Measurements from ENCODE around the gene C2orf80. TPM values are rescaled to one million over a fixed set of nuclear protein-coding genes. Genes with fewer than 3 reads are reported as not detected.

Gene C2orf80
- total RNA-seq, 2 experiments from 2014 or later, result not detected

DNA sequence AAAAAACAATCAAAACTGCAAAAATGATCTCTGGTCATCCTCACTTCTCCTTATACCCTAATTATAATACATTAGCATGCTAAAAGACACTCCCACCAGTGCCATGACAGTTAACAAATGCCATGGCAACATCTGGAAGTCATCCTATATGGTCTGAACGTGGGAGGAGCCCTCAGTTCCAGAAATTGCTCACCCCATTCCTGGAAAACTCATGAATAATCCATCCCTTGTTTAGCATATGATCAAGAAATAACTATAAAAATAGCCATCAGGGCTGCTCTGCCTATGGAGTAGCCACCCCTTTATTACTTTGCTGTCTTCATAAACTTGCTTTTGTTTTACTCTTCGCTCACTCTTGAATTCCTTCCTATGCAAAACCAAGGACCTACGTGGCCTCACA lies 5.7 kb upstream of the C2orf80 start:
- H3K9me3 ChIP-seq (ENCODE audit: control insufficient read depth in 1 of 2, insufficient read depth in 1 of 2, low read length in 2 of 2), result no peaks in the 10 kb centered on the region
- no peak for DNase-seq
- no peaks in the 10 kb centered on the region for H3K36me3 Mint-ChIP-seq (ENCODE audit: low read depth)
- no peaks in the 10 kb centered on the region for H3K36me3 ChIP-seq (ENCODE audit: insufficient read depth, low read length)
- H3K4me3 ChIP-seq (ENCODE audit: low read length), result no peak overlapping the region
- H3K4me1 Mint-ChIP-seq (ENCODE audit: low read depth), result no peaks in the 10 kb centered on the region
- no peak for ATAC-seq (ENCODE audit: poor library complexity)
- no peak overlapping the region for H3K27ac Mint-ChIP-seq
- intact Hi-C loops (cut with DNase I, micrococcal nuclease), result no loop called here
- H3K4me1 ChIP-seq (ENCODE audit: insufficient read depth, low read length), result no peaks in the 10 kb centered on the region
- H3K27me3 ChIP-seq (ENCODE audit: control insufficient read depth in 1 of 2, insufficient read depth in 2 of 2, low read length in 2 of 2), result no peaks in the 10 kb centered on the region
- H3K27ac ChIP-seq (ENCODE audit: low read depth in 1 of 2, low read length in 2 of 2), result no peak overlapping the region
- no peaks in the 10 kb centered on the region for H3K9me3 Mint-ChIP-seq
- ChIA-PET POLR2A (no interaction called here), CTCF (no interaction called here)
- peaks cover under 1% of the 10 kb centered on the region for H3K27me3 Mint-ChIP-seq
- TF ChIP-seq, protein P1, sequence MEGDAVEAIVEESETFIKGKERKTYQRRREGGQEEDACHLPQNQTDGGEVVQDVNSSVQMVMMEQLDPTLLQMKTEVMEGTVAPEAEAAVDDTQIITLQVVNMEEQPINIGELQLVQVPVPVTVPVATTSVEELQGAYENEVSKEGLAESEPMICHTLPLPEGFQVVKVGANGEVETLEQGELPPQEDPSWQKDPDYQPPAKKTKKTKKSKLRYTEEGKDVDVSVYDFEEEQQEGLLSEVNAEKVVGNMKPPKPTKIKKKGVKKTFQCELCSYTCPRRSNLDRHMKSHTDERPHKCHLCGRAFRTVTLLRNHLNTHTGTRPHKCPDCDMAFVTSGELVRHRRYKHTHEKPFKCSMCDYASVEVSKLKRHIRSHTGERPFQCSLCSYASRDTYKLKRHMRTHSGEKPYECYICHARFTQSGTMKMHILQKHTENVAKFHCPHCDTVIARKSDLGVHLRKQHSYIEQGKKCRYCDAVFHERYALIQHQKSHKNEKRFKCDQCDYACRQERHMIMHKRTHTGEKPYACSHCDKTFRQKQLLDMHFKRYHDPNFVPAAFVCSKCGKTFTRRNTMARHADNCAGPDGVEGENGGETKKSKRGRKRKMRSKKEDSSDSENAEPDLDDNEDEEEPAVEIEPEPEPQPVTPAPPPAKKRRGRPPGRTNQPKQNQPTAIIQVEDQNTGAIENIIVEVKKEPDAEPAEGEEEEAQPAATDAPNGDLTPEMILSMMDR (IDR thresholded peaks at IDR 0.05), result no peak
- H3K4me3 Mint-ChIP-seq, result no peak overlapping the region

DNA sequence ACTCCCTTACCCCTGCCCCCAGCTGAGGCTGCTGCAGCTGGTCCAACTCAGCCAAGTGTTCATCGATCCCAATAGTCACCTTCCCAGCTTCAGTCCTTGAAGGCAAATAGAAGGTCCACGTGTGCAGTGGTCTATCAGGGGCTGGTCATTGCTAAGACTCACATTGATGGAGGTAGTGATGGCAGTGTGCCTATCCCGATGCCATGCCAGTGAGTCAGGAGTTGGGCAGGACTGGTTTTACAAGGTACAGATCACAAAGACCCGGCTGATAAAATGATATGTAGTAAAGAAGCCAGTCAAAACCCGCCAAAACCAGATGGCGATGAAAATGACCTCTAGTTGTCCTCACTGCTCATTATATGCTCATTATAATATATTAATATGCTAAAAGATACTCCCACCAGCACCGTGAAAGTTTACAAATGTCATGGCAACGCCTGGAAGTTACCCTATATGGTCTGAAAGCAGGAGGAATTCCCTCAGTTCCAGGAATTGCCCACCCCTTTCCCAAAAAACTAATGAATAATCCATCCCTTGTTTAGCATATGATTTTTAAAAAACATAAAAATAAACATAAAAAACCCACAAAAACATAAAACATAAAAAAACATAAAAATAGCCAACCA lies 2.9 kb upstream of the C2orf80 start:
- H3K4me3 Mint-ChIP-seq, result no peak overlapping the region
- TF ChIP-seq, protein P1 (IDR thresholded peaks at IDR 0.05), result no peak
- no peaks in the 10 kb centered on the region for H3K4me1 ChIP-seq (ENCODE audit: insufficient read depth, low read length)
- H3K27ac ChIP-seq (ENCODE audit: low read depth in 1 of 2, low read length in 2 of 2), result no peak overlapping the region
- H3K27me3 ChIP-seq (ENCODE audit: control insufficient read depth in 1 of 2, insufficient read depth in 2 of 2, low read length in 2 of 2), result no peaks in the 10 kb centered on the region
- POLR2A ChIA-PET, result no interaction called here
- H3K9me3 Mint-ChIP-seq, result no peaks in the 10 kb centered on the region
- CTCF ChIA-PET, result no interaction called here
- no peaks in the 10 kb centered on the region for H3K4me1 Mint-ChIP-seq (ENCODE audit: low read depth)
- intact Hi-C loops (cut with DNase I, micrococcal nuclease), result no loop called here
- no peak overlapping the region for H3K4me3 ChIP-seq (ENCODE audit: low read length)
- ATAC-seq (ENCODE audit: poor library complexity) (no peak), DNase-seq (no peak)
- no peaks in the 10 kb centered on the region for H3K9me3 ChIP-seq (ENCODE audit: control insufficient read depth in 1 of 2, insufficient read depth in 1 of 2, low read length in 2 of 2)
- no peak overlapping the region for H3K27ac Mint-ChIP-seq
- H3K36me3 Mint-ChIP-seq (ENCODE audit: low read depth), result no peaks in the 10 kb centered on the region
- no peaks in the 10 kb centered on the region for H3K36me3 ChIP-seq (ENCODE audit: insufficient read depth, low read length)
- H3K27me3 Mint-ChIP-seq, result peaks cover 6% of the 10 kb centered on the region

DNA sequence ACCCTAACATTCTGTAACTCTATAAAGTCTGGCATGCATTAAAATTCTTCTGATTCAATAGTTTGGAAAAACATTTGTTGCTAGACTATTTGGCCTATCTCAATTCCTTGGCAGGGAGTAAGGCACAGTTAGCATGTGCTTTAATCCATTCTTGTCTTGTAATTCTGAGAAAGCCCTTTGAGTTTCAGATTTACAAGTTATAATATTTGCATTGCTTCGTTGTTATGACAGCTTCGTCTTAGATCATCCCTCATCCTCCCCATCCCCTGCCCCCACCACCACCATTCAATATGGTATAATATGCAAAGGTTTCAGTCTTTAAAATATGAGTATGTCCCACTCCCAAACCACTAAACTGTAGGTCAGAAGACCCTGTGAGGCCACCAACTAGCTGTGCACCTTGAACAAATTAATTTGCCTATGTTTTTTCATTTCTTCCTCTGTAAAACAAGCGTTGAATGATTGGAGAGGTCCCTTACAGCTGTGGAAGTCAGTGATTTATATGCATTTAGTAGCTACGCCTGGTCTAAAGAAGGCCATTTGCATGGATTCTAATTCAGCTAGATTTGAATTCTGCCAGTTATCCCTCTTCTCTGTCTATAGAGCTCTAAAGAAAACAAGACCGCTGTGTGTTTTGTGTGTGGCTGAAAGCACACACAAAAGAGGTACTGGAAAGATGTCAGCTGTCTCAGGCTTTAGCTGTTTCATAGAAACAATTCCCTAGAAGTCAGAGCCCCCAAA lies 591 bp downstream of the C2orf80 start:
- no peaks in the 10 kb centered on the region for H3K27me3 ChIP-seq (ENCODE audit: control insufficient read depth in 1 of 2, insufficient read depth in 2 of 2, low read length in 2 of 2)
- ATAC-seq (ENCODE audit: poor library complexity), result no peak
- DNase-seq, result no peak
- H3K9me3 ChIP-seq (ENCODE audit: control insufficient read depth in 1 of 2, insufficient read depth in 1 of 2, low read length in 2 of 2), result no peaks in the 10 kb centered on the region
- Mint-ChIP-seq H3K27ac (no peak overlapping the region), H3K4me1 (ENCODE audit: low read depth) (no peaks in the 10 kb centered on the region), H3K36me3 (ENCODE audit: low read depth) (no peaks in the 10 kb centered on the region), H3K9me3 (no peaks in the 10 kb centered on the region), H3K27me3 (peaks cover 6% of the 10 kb centered on the region), H3K4me3 (no peak overlapping the region)
- ChIA-PET POLR2A (no interaction called here), CTCF (no interaction called here)
- no peak overlapping the region for H3K27ac ChIP-seq (ENCODE audit: low read depth in 1 of 2, low read length in 2 of 2)
- H3K4me1 ChIP-seq (ENCODE audit: insufficient read depth, low read length), result no peaks in the 10 kb centered on the region
- TF ChIP-seq, protein P1 (IDR thresholded peaks at IDR 0.05), result no peak
- intact Hi-C loops (cut with DNase I, micrococcal nuclease), result no loop called here
- no peaks in the 10 kb centered on the region for H3K36me3 ChIP-seq (ENCODE audit: insufficient read depth, low read length)
- H3K4me3 ChIP-seq (ENCODE audit: low read length), result no peak overlapping the region

Data from CD4-positive, alpha-beta T cell (primary cell).